WTC11 (cell line): ENCODE measurements around the gene CDH13. TPM values are rescaled to one million over a fixed set of nuclear protein-coding genes. Genes with fewer than 3 reads are reported as not detected.

ENCODE experiments used
- ATAC-seq: fragments of 200-7000 bp; cut with Tn5 transposase; 2 replicates; pipeline ENCODE4 v1.10.0; 2021; ENCODE audit warnings: mild to moderate bottlenecking, moderate library complexity
- CTCF ChIA-PET: fragments of 300-600 bp; sonication (Branson Sonifier 250); formaldehyde crosslinking; loops from one replicate; lab custom pipeline; 2021; ENCODE audit warnings: antibody characterized with exemption; lab: Charles Lee
- POLR2A ChIA-PET: fragments of 350-600 bp; sonication (Branson Sonifier 250); formaldehyde crosslinking; loops from one replicate; lab custom pipeline; 2021; ENCODE audit warnings: antibody characterized with exemption; lab: Charles Lee
- DNase-seq: peaks from one replicate; pipeline ENCODE4 v3.0.0; 2021; ENCODE audit warnings: low spot score
- H3K27ac Mint-ChIP-seq: 2 replicates; pipeline ENCODE4 v1.8.0; 2021; ENCODE audit warnings: mixed read lengths
- H3K27me3 Mint-ChIP-seq: 2 replicates; pipeline ENCODE4 v1.8.0; 2021; ENCODE audit warnings: low read depth, mild to moderate bottlenecking, moderate library complexity, mixed read lengths
- H3K36me3 Mint-ChIP-seq: 2 replicates; pipeline ENCODE4 v1.8.0; 2021; ENCODE audit warnings: mixed read lengths
- H3K4me1 Mint-ChIP-seq: 2 replicates; pipeline ENCODE4 v1.8.0; 2022; ENCODE audit warnings: mixed read lengths
- H3K4me3 Mint-ChIP-seq: 2 replicates; pipeline ENCODE4 v1.8.0; 2021; ENCODE audit warnings: mild to moderate bottlenecking, moderate library complexity, mixed read lengths
- H3K9me3 Mint-ChIP-seq: 2 replicates; pipeline ENCODE4 v1.8.0; 2021; ENCODE audit warnings: mixed read lengths
- ELF4 ChIP-seq: sonication (generic); formaldehyde crosslinking; IDR thresholded peaks from 2 replicates; pipeline ENCODE4 v1.8.1; 2022; ENCODE audit warnings: low read depth, mild to moderate bottlenecking, moderate library complexity, missing genetic modification reagents
- FOXJ3 ChIP-seq: sonication (generic); formaldehyde crosslinking; IDR thresholded peaks from 2 replicates; pipeline ENCODE4 v1.9.0; 2021; ENCODE audit warnings: missing genetic modification reagents, mild to moderate bottlenecking, borderline replicate concordance
- IRF1 ChIP-seq: sonication (generic); formaldehyde crosslinking; IDR thresholded peaks from 2 replicates; pipeline ENCODE4 v1.8.0; 2023; ENCODE audit warnings: missing genetic modification reagents
- KAT7 ChIP-seq: sonication (generic); formaldehyde crosslinking; IDR thresholded peaks from 2 replicates; pipeline ENCODE4 v1.8.1; 2023; ENCODE audit warnings: missing genetic modification reagents, mild to moderate bottlenecking, borderline replicate concordance
- MYBL2 ChIP-seq: sonication (generic); formaldehyde crosslinking; IDR thresholded peaks from 2 replicates; pipeline ENCODE4 v1.8.1; 2023; ENCODE audit warnings: mild to moderate bottlenecking, moderate library complexity, missing genetic modification reagents
- PRDM15 ChIP-seq: sonication (generic); formaldehyde crosslinking; IDR thresholded peaks from 2 replicates; pipeline ENCODE4 v1.8.0; 2022; ENCODE audit warnings: missing genetic modification reagents
- PRRX2 ChIP-seq: fragments of 250-450 bp; sonication (Bioruptor Pico); IDR thresholded peaks from 2 replicates; pipeline ENCODE4 v1.8.0; 2021; ENCODE audit warnings: mild to moderate bottlenecking
- RELA ChIP-seq: sonication (generic); formaldehyde crosslinking; IDR thresholded peaks from 2 replicates; pipeline ENCODE4 v1.8.1; 2022; ENCODE audit warnings: missing genetic modification reagents, mild to moderate bottlenecking, borderline replicate concordance
- SP1 ChIP-seq: sonication (generic); formaldehyde crosslinking; conservative IDR thresholded peaks from 2 replicates; pipeline ENCODE4 v1.8.1; 2022; ENCODE audit warnings: missing genetic modification reagents
- USF2 ChIP-seq: sonication (generic); formaldehyde crosslinking; IDR thresholded peaks from 2 replicates; pipeline ENCODE4 v1.8.1; 2023; ENCODE audit warnings: mild to moderate bottlenecking, missing genetic modification reagents, moderate library complexity
- ZBTB43 ChIP-seq: sonication (generic); formaldehyde crosslinking; IDR thresholded peaks from 2 replicates; pipeline ENCODE4 v1.8.1; 2023; ENCODE audit warnings: mild to moderate bottlenecking, missing genetic modification reagents
- ZMAT4 ChIP-seq: fragments of 250-450 bp; sonication (Bioruptor Pico); IDR thresholded peaks from 2 replicates; pipeline ENCODE4 v1.9.0; 2021; ENCODE audit warnings: mild to moderate bottlenecking
- ZNF138 ChIP-seq: sonication (generic); formaldehyde crosslinking; conservative IDR thresholded peaks from 2 replicates; pipeline ENCODE4 v1.8.1; 2022; ENCODE audit warnings: mild to moderate bottlenecking, moderate library complexity, missing genetic modification reagents
- ZNF263 ChIP-seq: sonication (generic); formaldehyde crosslinking; IDR thresholded peaks from 2 replicates; pipeline ENCODE4 v1.8.1; 2022; ENCODE audit warnings: low read depth, mild to moderate bottlenecking, moderate library complexity, missing genetic modification reagents
- ZNF425 ChIP-seq: fragments of 250-450 bp; sonication (Bioruptor Pico); conservative IDR thresholded peaks from 2 replicates; pipeline ENCODE4 v1.9.0; 2021; ENCODE audit warnings: mild to moderate bottlenecking
- ZNF671 ChIP-seq: fragments of 250-450 bp; sonication (Bioruptor Pico); IDR thresholded peaks from 2 replicates; pipeline ENCODE4 v1.8.0; 2021; ENCODE audit warnings: mild to moderate bottlenecking
- total RNA-seq: library from RNA; stranded (reverse); gene quantifications from 3 replicates; pipeline ENCODE4 v1.2.3, GENCODE V29; 2021

CDH13 gene
- total RNA-seq, 1 experiment from 2014 or later, result 0.81 TPM

- no peak for TF ChIP-seq ZNF138 (CRISPR knock-in tag)
- TF ChIP-seq SP1 (CRISPR knock-in tag), result no peak
- TF ChIP-seq ELF4 (CRISPR knock-in tag), result no peak
- TF ChIP-seq RELA (CRISPR knock-in tag), result no peak
- TF ChIP-seq IRF1 (CRISPR knock-in tag), result no peak
- TF ChIP-seq PRRX2 (CRISPR knock-in tag), result no peak
These were observed 923.4 kb downstream of the CDH13 start (continued) for GRCh38 chr16:83550183-83550569.

- Mint-ChIP-seq H3K4me1 (peaks cover 16% of the 10 kb centered on the region), H3K27ac (no peak overlapping the region), H3K4me3 (no peak overlapping the region), H3K9me3 (peaks cover 6% of the 10 kb centered on the region)
- DNase-seq, result no peak
- POLR2A ChIA-PET, result no interaction called here
- CTCF ChIA-PET, result interaction anchor here (0.6 to 0.7 kb wide), 2 partner anchors 106 to 371 kb away, joined by 4 to 5 read pairs; no protein-coding TSS in a partner anchor
- TF ChIP-seq PRDM15 (CRISPR knock-in tag) (no peak), ZNF138 (CRISPR knock-in tag) (no peak), MYBL2 (CRISPR knock-in tag) (no peak), ZNF263 (CRISPR knock-in tag) (no peak), ZBTB43 (CRISPR knock-in tag) (no peak), FOXJ3 (no peak), ZMAT4 (CRISPR knock-in tag) (no peak), USF2 (no peak), ZNF671 (CRISPR knock-in tag) (no peak), KAT7 (no peak), ZNF425 (no peak)
- TF ChIP-seq, all 79 proteins: peak for 0
- Mint-ChIP-seq H3K27me3 (no peaks in the 10 kb centered on the region), H3K36me3 (no peaks in the 10 kb centered on the region)
- ATAC-seq, result no peak
These were observed 925.5 kb downstream of the CDH13 start for GRCh38 chr16:83552228-83552627.
